A673 (cell line): ENCODE data around the gene STX8. TPM values are rescaled to one million over a fixed set of nuclear protein-coding genes. Genes with fewer than 3 reads are reported as not detected.

ENCODE experiments used
- BruUV-seq: library from RNA; stranded (reverse); fragments of 400-500 nt; replicated peaks from 2 replicates; lab custom pipeline; 2021; lab: Mats Ljungman, UMichigan
- CTCF ChIA-PET: fragments of 300-600 bp; sonication (Branson Sonifier 250); formaldehyde crosslinking; loops from one replicate; lab custom pipeline; 2022; ENCODE audit warnings: antibody characterized with exemption; lab: Charles Lee
- POLR2A ChIA-PET: fragments of 300-600 bp; sonication (Branson Sonifier 250); formaldehyde crosslinking; loops from one replicate; lab custom pipeline; 2022; ENCODE audit warnings: antibody characterized with exemption; ENCODE audit not compliant: low non-redundant PET; lab: Charles Lee
- DNase-seq: peaks from one replicate; pipeline ENCODE4 v3.0.0-alpha.2; 2015; ENCODE audit warnings: low spot score
- H3K27ac ChIP-seq: fragments of 200-600 bp; sonication (generic); 2 replicates; pipeline ENCODE4 v1.5.1; 2016; ENCODE audit warnings: mixed run types, low read depth, mild to moderate bottlenecking, mixed read lengths, antibody characterized with exemption, low read length; ENCODE audit not compliant: poor library complexity, severe bottlenecking
- H3K27me3 ChIP-seq: fragments of 200-600 bp; sonication (generic); replicated peaks from 2 replicates; pipeline ENCODE4 v1.6.1; 2017; ENCODE audit warnings: mixed run types, low read depth, mild to moderate bottlenecking, mixed read lengths, antibody characterized with exemption, low read length; ENCODE audit not compliant: insufficient read depth, poor library complexity
- H3K36me3 ChIP-seq: fragments of 200-600 bp; sonication (generic); 2 replicates; pipeline ENCODE4 v1.6.1; 2016; ENCODE audit warnings: mixed run types, mild to moderate bottlenecking, mixed read lengths, antibody characterized with exemption, low read length; ENCODE audit not compliant: insufficient read depth, poor library complexity, severe bottlenecking
- H3K4me1 ChIP-seq: fragments of 200-600 bp; sonication (generic); 2 replicates; pipeline ENCODE4 v1.6.1; 2017; ENCODE audit warnings: mixed run types, mild to moderate bottlenecking, mixed read lengths, antibody characterized with exemption, low read length; ENCODE audit not compliant: insufficient read depth, poor library complexity, severe bottlenecking
- H3K4me3 ChIP-seq: fragments of 200-600 bp; sonication (generic); 2 replicates; pipeline ENCODE4 v1.5.1; 2016; ENCODE audit warnings: low read depth, mixed run types, mild to moderate bottlenecking, mixed read lengths, low read length; ENCODE audit not compliant: poor library complexity, severe bottlenecking
- H3K9me3 ChIP-seq: fragments of 200-600 bp; sonication (generic); 2 replicates; pipeline ENCODE4 v1.6.1; 2016; ENCODE audit warnings: mixed run types, low read depth, mild to moderate bottlenecking, mixed read lengths, antibody characterized with exemption, low read length; ENCODE audit not compliant: poor library complexity, severe bottlenecking
- EZH2 ChIP-seq: fragments of 200-600 bp; sonication (generic); IDR thresholded peaks from 2 replicates; pipeline ENCODE4 v1.6.1; 2017; ENCODE audit warnings: borderline replicate concordance, low read depth, mild to moderate bottlenecking, mixed read lengths, antibody characterized with exemption, low read length; ENCODE audit not compliant: poor library complexity, severe bottlenecking
- intact Hi-C: fragments of 100-400 bp; cut with micrococcal nuclease; formaldehyde crosslinking; loops from one replicate; pipeline ENCODE4 v1.10.0; 2022; ENCODE audit not compliant: unreplicated experiment
- total RNA-seq: library from RNA; stranded (reverse); gene quantifications from 2 replicates; pipeline ENCODE4 v1.2.3, GENCODE V29; 2021
- TF ChIP-seq, protein P1 (sequence below): fragments of 300-800, 200-600 bp; sonication (generic); conservative IDR thresholded peaks from 2 replicates; pipeline ENCODE4 v1.5.1; 2017; ENCODE audit warnings: low read depth, mild to moderate bottlenecking, antibody characterized with exemption, low read length, moderate library complexity, mixed read lengths

The STX8 gene
- total RNA-seq, 1 experiment from 2014 or later: 51.4 TPM

DNA sequence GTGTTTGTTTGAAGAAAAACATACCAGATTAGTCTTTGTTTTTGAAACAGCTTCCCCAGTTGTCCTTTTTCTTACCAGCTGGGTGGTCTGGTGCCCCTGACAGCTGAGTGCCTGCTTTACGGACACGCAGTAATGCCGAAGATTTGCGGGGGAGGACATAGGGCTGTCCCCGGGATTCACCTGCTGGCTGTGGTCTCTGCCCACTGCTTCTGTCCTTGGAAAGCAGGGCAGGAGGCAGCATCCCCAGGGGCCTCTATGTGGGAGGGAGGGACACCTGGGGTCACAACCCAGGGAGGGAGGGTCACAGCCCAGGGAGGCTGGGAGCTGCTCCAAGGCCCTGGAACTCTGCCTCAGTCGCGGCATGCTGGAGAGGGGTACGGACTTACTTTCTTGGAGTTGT, 332.6 kb downstream of the STX8 start:
- no peaks in the 10 kb centered on the region for H3K27me3 ChIP-seq
- BruUV-seq: no TSS peak
- no peaks in the 10 kb centered on the region for H3K9me3 ChIP-seq
- no peak for DNase-seq
- POLR2A ChIA-PET: no interaction called here
- intact Hi-C loops: no loop called here
- H3K36me3 ChIP-seq: no peaks in the 10 kb centered on the region
- H3K4me1 ChIP-seq: peaks cover 11% of the 10 kb centered on the region
- CTCF ChIA-PET: no interaction called here
- TF ChIP-seq EZH2: no peak
- TF ChIP-seq, protein P1, sequence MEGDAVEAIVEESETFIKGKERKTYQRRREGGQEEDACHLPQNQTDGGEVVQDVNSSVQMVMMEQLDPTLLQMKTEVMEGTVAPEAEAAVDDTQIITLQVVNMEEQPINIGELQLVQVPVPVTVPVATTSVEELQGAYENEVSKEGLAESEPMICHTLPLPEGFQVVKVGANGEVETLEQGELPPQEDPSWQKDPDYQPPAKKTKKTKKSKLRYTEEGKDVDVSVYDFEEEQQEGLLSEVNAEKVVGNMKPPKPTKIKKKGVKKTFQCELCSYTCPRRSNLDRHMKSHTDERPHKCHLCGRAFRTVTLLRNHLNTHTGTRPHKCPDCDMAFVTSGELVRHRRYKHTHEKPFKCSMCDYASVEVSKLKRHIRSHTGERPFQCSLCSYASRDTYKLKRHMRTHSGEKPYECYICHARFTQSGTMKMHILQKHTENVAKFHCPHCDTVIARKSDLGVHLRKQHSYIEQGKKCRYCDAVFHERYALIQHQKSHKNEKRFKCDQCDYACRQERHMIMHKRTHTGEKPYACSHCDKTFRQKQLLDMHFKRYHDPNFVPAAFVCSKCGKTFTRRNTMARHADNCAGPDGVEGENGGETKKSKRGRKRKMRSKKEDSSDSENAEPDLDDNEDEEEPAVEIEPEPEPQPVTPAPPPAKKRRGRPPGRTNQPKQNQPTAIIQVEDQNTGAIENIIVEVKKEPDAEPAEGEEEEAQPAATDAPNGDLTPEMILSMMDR: no peak
- no peak overlapping the region for H3K27ac ChIP-seq
- no peak overlapping the region for H3K4me3 ChIP-seq

DNA sequence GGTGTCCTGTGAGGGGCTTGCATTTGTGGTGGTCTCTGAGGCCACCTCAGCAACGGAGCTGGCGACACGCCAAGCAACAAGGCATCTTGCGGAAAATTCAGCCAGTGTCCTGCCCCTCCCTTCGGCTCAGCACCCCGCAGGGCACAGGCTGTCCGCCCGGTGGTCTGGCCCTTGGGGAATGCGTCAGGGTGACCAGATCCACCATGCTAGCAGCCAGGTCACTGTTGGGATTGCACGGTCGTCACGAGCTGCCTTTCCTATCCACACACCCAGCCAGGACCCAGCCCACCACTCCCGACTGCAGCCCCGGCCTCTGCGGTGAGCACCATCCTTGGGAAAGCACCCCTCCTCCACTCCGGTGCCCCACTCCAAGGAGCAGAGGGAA, 333.1 kb downstream of the STX8 start:
- ChIA-PET CTCF (no interaction called here), POLR2A (no interaction called here)
- Histone ChIP-seq H3K27ac (no peak overlapping the region), H3K27me3 (no peaks in the 10 kb centered on the region), H3K4me1 (peaks cover 11% of the 10 kb centered on the region), H3K9me3 (no peaks in the 10 kb centered on the region), H3K36me3 (no peaks in the 10 kb centered on the region), H3K4me3 (no peak overlapping the region)
- no TSS peak for BruUV-seq
- no peak for TF ChIP-seq EZH2
- TF ChIP-seq, protein P1: no peak
- DNase-seq: no peak
- intact Hi-C loops: no loop called here

DNA sequence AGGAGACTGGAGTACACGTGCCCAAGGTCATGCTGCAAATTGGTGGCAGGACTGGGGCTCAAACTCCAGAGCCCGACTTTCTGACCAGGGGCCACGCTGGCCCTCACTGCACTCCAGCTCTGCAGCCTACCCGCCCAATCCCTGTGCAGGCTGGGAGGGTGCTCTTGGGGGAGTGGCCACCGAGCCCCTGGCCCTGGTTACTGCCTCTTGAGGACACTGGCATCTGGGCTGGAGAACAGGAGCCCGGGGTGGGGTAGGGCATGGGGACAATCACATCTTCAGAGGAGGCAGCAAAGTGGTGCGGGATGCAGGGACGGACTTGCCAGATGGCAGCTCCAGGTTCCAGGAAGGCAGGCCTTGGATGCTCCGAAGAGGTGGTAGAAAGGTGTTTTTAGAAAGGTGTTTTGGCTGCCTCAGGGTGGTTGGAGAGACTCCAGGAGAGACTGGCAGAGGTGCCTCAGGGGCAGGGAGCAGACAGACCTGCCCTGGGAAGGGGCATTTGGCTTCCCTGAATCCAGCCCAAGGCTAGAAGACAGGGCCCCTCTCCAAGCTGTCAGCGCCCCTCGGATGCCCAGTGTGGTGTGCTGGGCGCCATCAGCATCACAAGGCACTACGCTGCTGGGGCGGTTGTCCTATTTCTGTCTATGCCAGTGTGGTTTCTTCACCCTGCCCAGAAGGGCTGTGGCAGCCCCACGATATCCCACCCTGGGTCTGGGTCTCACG, 333.7 kb downstream of the STX8 start:
- Histone ChIP-seq H3K27ac (no peak overlapping the region), H3K9me3 (no peaks in the 10 kb centered on the region), H3K27me3 (no peaks in the 10 kb centered on the region), H3K36me3 (no peaks in the 10 kb centered on the region), H3K4me1 (peaks cover 11% of the 10 kb centered on the region), H3K4me3 (no peak overlapping the region)
- TF ChIP-seq, protein P1: no peak
- no peak for TF ChIP-seq EZH2
- DNase-seq: no peak
- intact Hi-C loops: no loop called here
- BruUV-seq: no TSS peak
- POLR2A ChIA-PET: no interaction called here
- CTCF ChIA-PET: no interaction called here
